ENCODE measurements around the gene SLIT3. TPM values are rescaled to one million over a fixed set of nuclear protein-coding genes. Genes with fewer than 3 reads are reported as not detected.

Gene SLIT3
- total and polyA plus RNA-seq, 2 experiments from 2014 or later, result 0.59 to 0.71 TPM

DNA sequence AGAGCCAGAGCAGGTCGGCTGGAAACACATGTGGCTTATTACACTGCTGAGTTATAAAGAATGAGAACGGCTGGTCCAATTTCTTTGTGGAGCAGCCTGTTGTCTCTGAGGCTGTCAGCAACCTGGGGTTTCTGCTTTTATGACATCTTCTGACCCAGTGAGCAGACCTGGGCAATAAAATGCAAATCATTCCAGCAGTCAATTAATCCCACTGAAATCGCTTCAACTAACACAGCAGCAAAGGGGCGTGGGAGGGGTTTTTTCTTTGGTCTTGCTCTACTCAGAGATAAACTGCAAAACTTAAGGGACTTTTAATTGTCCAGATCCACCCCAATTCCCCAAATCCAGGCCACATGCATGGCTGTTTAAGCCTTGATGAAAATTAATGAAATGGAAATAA is 215.7 kb downstream of the SLIT3 start (continued):
- TF ChIP-seq, protein P1, sequence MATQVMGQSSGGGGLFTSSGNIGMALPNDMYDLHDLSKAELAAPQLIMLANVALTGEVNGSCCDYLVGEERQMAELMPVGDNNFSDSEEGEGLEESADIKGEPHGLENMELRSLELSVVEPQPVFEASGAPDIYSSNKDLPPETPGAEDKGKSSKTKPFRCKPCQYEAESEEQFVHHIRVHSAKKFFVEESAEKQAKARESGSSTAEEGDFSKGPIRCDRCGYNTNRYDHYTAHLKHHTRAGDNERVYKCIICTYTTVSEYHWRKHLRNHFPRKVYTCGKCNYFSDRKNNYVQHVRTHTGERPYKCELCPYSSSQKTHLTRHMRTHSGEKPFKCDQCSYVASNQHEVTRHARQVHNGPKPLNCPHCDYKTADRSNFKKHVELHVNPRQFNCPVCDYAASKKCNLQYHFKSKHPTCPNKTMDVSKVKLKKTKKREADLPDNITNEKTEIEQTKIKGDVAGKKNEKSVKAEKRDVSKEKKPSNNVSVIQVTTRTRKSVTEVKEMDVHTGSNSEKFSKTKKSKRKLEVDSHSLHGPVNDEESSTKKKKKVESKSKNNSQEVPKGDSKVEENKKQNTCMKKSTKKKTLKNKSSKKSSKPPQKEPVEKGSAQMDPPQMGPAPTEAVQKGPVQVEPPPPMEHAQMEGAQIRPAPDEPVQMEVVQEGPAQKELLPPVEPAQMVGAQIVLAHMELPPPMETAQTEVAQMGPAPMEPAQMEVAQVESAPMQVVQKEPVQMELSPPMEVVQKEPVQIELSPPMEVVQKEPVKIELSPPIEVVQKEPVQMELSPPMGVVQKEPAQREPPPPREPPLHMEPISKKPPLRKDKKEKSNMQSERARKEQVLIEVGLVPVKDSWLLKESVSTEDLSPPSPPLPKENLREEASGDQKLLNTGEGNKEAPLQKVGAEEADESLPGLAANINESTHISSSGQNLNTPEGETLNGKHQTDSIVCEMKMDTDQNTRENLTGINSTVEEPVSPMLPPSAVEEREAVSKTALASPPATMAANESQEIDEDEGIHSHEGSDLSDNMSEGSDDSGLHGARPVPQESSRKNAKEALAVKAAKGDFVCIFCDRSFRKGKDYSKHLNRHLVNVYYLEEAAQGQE (IDR thresholded peaks at IDR 0.05; ENCODE audit: unreplicated experiment), result no peak
- TF ChIP-seq POLR2AphosphoS5 (IDR thresholded peaks at IDR 0.05; ENCODE audit: low read depth) (no peak), NANOG (IDR thresholded peaks at IDR 0.05; ENCODE audit: borderline replicate concordance) (no peak), EZH2phosphoT487 (IDR thresholded peaks at IDR 0.05; ENCODE audit: unreplicated experiment) (no peak)
- TF ChIP-seq, protein P2, sequence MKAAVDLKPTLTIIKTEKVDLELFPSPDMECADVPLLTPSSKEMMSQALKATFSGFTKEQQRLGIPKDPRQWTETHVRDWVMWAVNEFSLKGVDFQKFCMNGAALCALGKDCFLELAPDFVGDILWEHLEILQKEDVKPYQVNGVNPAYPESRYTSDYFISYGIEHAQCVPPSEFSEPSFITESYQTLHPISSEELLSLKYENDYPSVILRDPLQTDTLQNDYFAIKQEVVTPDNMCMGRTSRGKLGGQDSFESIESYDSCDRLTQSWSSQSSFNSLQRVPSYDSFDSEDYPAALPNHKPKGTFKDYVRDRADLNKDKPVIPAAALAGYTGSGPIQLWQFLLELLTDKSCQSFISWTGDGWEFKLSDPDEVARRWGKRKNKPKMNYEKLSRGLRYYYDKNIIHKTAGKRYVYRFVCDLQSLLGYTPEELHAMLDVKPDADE (IDR thresholded peaks at IDR 0.05), result no peak

DNA sequence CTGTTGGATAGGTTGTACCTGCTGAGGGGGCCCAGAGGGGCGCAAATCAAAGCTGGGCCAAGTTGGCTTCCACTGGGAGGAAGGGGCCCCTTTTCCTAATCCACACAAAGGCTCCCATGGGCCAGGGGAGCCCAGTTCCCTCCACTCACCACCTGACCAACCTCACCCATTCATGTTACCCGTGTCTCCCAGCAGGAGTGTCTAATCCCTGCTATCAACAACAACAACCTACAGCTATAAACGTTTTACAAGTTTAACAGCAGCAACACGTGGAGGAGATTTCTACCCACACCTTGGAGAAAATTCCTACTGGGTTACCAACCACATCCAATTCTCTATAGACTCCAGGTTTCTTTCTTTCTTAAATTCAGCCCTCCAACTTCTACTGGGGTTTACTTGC is 216.2 kb downstream of the SLIT3 start:
- no peaks in the 10 kb centered on the region for H3K27me3 ChIP-seq (ENCODE audit: insufficient read depth)
- no peak overlapping the region for H3K4me2 ChIP-seq
- Mint-ChIP-seq H3K4me1 (peaks cover 63% of the 10 kb centered on the region), H3K27me3 (ENCODE audit: insufficient read depth, low read depth, poor library complexity) (peaks cover 15% of the 10 kb centered on the region), H3K9me3 (peaks cover 4% of the 10 kb centered on the region; the same call in 2 of the 3 replicates), H3K36me3 (ENCODE audit: low read depth) (no peaks in the 10 kb centered on the region; the same call in 2 of the 3 replicates), H3K4me3 (no peak overlapping the region), H3K27ac (no peak overlapping the region)
- H2AFZ ChIP-seq, result no peak overlapping the region
- no peak overlapping the region for H3K4me3 ChIP-seq
- H3K27ac ChIP-seq (ENCODE audit: low read depth), result no peak overlapping the region
- H3F3A ChIP-seq (replicated peaks; ENCODE audit: low read depth), result no peaks in the 10 kb centered on the region
- no peaks in the 10 kb centered on the region for H3K79me2 ChIP-seq (replicated peaks; ENCODE audit: insufficient read depth)
- H4K20me1 ChIP-seq (replicated peaks; ENCODE audit: insufficient read depth), result no peaks in the 10 kb centered on the region
- TF ChIP-seq, protein P3, sequence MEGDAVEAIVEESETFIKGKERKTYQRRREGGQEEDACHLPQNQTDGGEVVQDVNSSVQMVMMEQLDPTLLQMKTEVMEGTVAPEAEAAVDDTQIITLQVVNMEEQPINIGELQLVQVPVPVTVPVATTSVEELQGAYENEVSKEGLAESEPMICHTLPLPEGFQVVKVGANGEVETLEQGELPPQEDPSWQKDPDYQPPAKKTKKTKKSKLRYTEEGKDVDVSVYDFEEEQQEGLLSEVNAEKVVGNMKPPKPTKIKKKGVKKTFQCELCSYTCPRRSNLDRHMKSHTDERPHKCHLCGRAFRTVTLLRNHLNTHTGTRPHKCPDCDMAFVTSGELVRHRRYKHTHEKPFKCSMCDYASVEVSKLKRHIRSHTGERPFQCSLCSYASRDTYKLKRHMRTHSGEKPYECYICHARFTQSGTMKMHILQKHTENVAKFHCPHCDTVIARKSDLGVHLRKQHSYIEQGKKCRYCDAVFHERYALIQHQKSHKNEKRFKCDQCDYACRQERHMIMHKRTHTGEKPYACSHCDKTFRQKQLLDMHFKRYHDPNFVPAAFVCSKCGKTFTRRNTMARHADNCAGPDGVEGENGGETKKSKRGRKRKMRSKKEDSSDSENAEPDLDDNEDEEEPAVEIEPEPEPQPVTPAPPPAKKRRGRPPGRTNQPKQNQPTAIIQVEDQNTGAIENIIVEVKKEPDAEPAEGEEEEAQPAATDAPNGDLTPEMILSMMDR (conservative IDR thresholded peaks at IDR 0.05; ENCODE audit: low read depth in 2 of 2), result no peak
- TF ChIP-seq ZNF331 (CRISPR knock-in tag; IDR thresholded peaks at IDR 0.05; ENCODE audit: low read depth) (no peak), STAT1 (IDR thresholded peaks at IDR 0.05; ENCODE audit: unreplicated experiment) (no peak), JUNB (IDR thresholded peaks at IDR 0.05; ENCODE audit: unreplicated experiment) (no peak)
- TF ChIP-seq, protein P1 (IDR thresholded peaks at IDR 0.05; ENCODE audit: unreplicated experiment), result no peak
- H3K36me3 ChIP-seq (ENCODE audit: insufficient read depth), result no peaks in the 10 kb centered on the region; the same call in 1 of the 2 replicates
- ATAC-seq (no peak; the same call in 2 of the 3 replicates), DNase-seq (ENCODE audit: low spot score) (no peak)
- H3K4me1 ChIP-seq (ENCODE audit: insufficient read depth), result peaks cover 50% of the 10 kb centered on the region
- H3K9me2 ChIP-seq (ENCODE audit: insufficient read depth), result 0 out of 2 replicates have a peak, but pooled peaks cover 3% of the 10 kb centered on the region

Measured in GM23338 (cell line).